ENCODE measurements around the gene POLR1F. TPM values are rescaled to one million over a fixed set of nuclear protein-coding genes. Genes with fewer than 3 reads are reported as not detected.
A peak's percentile ranks its signal among the peaks of the same experiment; 100 is the strongest.

Gene POLR1F, protein sequence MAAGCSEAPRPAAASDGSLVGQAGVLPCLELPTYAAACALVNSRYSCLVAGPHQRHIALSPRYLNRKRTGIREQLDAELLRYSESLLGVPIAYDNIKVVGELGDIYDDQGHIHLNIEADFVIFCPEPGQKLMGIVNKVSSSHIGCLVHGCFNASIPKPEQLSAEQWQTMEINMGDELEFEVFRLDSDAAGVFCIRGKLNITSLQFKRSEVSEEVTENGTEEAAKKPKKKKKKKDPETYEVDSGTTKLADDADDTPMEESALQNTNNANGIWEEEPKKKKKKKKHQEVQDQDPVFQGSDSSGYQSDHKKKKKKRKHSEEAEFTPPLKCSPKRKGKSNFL
- total RNA-seq (2021; ENCODE audit: unreplicated experiment) (20.7 TPM), Bru-seq, nascent RNA (percentile 85 among the genes with signal in this experiment), BruChase-seq, experiment 1, labeled RNA remaining after a 2-hour chase (percentile 95 among the genes with signal in this experiment), BruChase-seq, experiment 2, labeled RNA remaining after a 6-hour chase (percentile 90 among the genes with signal in this experiment)
- 7.8 TPM for polyA plus RNA-seq (2012; ENCODE audit: insufficient read length)
- long read RNA-seq, transcript TWISTNB-202 (2 exons, 427 nt), result minor isoform, 25 of 81 reads
- long read RNA-seq, transcript TWISTNB-201 (4 exons, 3,942 nt), result major isoform, 52 of 81 reads
- long read RNA-seq, partial matches to known transcripts, result 3 of 81 reads
- long read RNA-seq, other reads (novel, unspliced or antisense), result 1 of 81 reads

GRCh38 chr7:19708397-19709248 lies at the start of gene POLR1F:
Gene POLR1F (minus strand): TSS chr7:19709037. CDS start chr7:19709016, 21 bp downstream.
- peak within 1 kb of the TSS; percentile 94 to 98 for H3K4me3 ChIP-seq (ENCODE audit: low read depth in 2 of 2, low read length in 2 of 2)
- H3K4me1 ChIP-seq (ENCODE audit: control insufficient read depth, insufficient read depth, low read length), result peaks cover 23% of the 10 kb centered on the region
- in situ Hi-C loops (cut with HindIII; ENCODE audit: low pct_unique_long_range_greater_than_20kb, low sequenced_read_pairs), result no loop called here
- no peaks in the 10 kb centered on the region; the same call in 1 of the 2 replicates for H3K27me3 ChIP-seq (ENCODE audit: control insufficient read depth, insufficient read depth, low read length)
- ChIA-PET CTCF (interaction anchor here (0.6 to 1.4 kb wide), 5 partner anchors 622 to 1043 kb away, joined by 3 to 6 read pairs (median 4); no protein-coding TSS in a partner anchor), POLR2A (interaction anchor here (0.6 to 0.7 kb wide), 2 partner anchors 786 to 1360 kb away, joined by 3 to 6 read pairs; no protein-coding TSS in a partner anchor)
- peak; percentile 99 for ATAC-seq
- H3K9me3 ChIP-seq (ENCODE audit: control insufficient read depth, insufficient read depth, low read depth, low read length), result no peaks in the 10 kb centered on the region
- TF ChIP-seq CTCF (IDR thresholded peaks at IDR 0.05), result peak; percentile 97
- peak; percentile 94 for TF ChIP-seq POLR2AphosphoS5 (IDR thresholded peaks at IDR 0.05; ENCODE audit: low read depth, low read length)
- peak; percentile 98 for TF ChIP-seq SIN3A (IDR thresholded peaks at IDR 0.05; ENCODE audit: borderline replicate concordance, insufficient read depth, low read depth, low read length)
- TF ChIP-seq, protein P1, sequence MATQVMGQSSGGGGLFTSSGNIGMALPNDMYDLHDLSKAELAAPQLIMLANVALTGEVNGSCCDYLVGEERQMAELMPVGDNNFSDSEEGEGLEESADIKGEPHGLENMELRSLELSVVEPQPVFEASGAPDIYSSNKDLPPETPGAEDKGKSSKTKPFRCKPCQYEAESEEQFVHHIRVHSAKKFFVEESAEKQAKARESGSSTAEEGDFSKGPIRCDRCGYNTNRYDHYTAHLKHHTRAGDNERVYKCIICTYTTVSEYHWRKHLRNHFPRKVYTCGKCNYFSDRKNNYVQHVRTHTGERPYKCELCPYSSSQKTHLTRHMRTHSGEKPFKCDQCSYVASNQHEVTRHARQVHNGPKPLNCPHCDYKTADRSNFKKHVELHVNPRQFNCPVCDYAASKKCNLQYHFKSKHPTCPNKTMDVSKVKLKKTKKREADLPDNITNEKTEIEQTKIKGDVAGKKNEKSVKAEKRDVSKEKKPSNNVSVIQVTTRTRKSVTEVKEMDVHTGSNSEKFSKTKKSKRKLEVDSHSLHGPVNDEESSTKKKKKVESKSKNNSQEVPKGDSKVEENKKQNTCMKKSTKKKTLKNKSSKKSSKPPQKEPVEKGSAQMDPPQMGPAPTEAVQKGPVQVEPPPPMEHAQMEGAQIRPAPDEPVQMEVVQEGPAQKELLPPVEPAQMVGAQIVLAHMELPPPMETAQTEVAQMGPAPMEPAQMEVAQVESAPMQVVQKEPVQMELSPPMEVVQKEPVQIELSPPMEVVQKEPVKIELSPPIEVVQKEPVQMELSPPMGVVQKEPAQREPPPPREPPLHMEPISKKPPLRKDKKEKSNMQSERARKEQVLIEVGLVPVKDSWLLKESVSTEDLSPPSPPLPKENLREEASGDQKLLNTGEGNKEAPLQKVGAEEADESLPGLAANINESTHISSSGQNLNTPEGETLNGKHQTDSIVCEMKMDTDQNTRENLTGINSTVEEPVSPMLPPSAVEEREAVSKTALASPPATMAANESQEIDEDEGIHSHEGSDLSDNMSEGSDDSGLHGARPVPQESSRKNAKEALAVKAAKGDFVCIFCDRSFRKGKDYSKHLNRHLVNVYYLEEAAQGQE (IDR thresholded peaks at IDR 0.05; ENCODE audit: insufficient read depth in 1 of 2, low read depth in 2 of 2, low read length in 1 of 2), result 0 out of 4 replicates have a peak, but pooled peaks of 1 of the 2 experiments have one; percentile 31
- peak; percentile 77 for TF ChIP-seq TCF7L2 (IDR thresholded peaks at IDR 0.05; ENCODE audit: low read depth, low read length)
- BruUV-seq (replicated peaks), result no TSS peak
- no peaks in the 10 kb centered on the region for H3K36me3 ChIP-seq (ENCODE audit: control insufficient read depth, insufficient read depth, low read length)
- intact Hi-C loops (cut with micrococcal nuclease; ENCODE audit: unreplicated experiment), result no loop called here
- H3K27ac ChIP-seq (ENCODE audit: low read length), result peak within 1 kb of the TSS; percentile 90
- DNase-seq (ENCODE audit: low read depth, low spot score), result peak; percentile 96

GRCh38 chr7:19754521-19755116 lies 45.8 kb upstream of the POLR1F start:
- H3K9me3 ChIP-seq (ENCODE audit: control insufficient read depth, insufficient read depth, low read depth, low read length), result no peaks in the 10 kb centered on the region
- intact Hi-C loops (cut with micrococcal nuclease; ENCODE audit: unreplicated experiment), result loop anchor here (2.0 kb wide), 1 partner anchor 844 kb away; no protein-coding TSS in a partner anchor
- DNase-seq (ENCODE audit: low read depth, low spot score), result peak; percentile 58
- in situ Hi-C loops (cut with HindIII; ENCODE audit: low pct_unique_long_range_greater_than_20kb, low sequenced_read_pairs), result no loop called here
- H3K36me3 ChIP-seq (ENCODE audit: control insufficient read depth, insufficient read depth, low read length), result no peaks in the 10 kb centered on the region
- ATAC-seq, result no peak
- TF ChIP-seq CTCF (IDR thresholded peaks at IDR 0.05) (peak; percentile 81; the same call in 1 of the 2 replicates), TCF7L2 (IDR thresholded peaks at IDR 0.05; ENCODE audit: low read depth, low read length) (no peak)
- no peak overlapping the region for H3K27ac ChIP-seq (ENCODE audit: low read length)
- no peak overlapping the region for H3K4me3 ChIP-seq (ENCODE audit: low read depth in 2 of 2, low read length in 2 of 2)
- no peaks in the 10 kb centered on the region for H3K4me1 ChIP-seq (ENCODE audit: control insufficient read depth, insufficient read depth, low read length)
- no TSS peak for BruUV-seq (replicated peaks)
- no peaks in the 10 kb centered on the region for H3K27me3 ChIP-seq (ENCODE audit: control insufficient read depth, insufficient read depth, low read length)
- POLR2A ChIA-PET, result interaction anchor here (0.6 kb wide), 1 partner anchor 328 kb away, joined by 3 read pairs; no protein-coding TSS in a partner anchor
- CTCF ChIA-PET, result interaction anchor here (0.6 to 1.2 kb wide), 4 partner anchors 18 to 844 kb away, joined by 3 to 4 read pairs (median 4); no protein-coding TSS in a partner anchor
